ENCODE measurements around the gene TFAP2C.

Gene TFAP2C

GRCh38 chr20:56609321-56609720 is 19.8 kb upstream of the TFAP2C start:
- Histone ChIP-seq H3F3A (ENCODE audit: insufficient read depth, low read length) (no peaks in the 10 kb centered on the region), H4K20me1 (ENCODE audit: insufficient read depth, low read length) (no peaks in the 10 kb centered on the region), H3K27ac (ENCODE audit: low read length) (no peak overlapping the region), H3K9ac (ENCODE audit: low read length) (no peak overlapping the region), H3K36me3 (replicated peaks; ENCODE audit: insufficient read depth, low read length) (no peaks in the 10 kb centered on the region), H3K27me3 (replicated peaks; ENCODE audit: insufficient read depth, low read length) (no peaks in the 10 kb centered on the region), H3K79me2 (ENCODE audit: low read length) (no peaks in the 10 kb centered on the region), H3K4me2 (ENCODE audit: low read depth, low read length) (no peak overlapping the region), H3K9me2 (replicated peaks; ENCODE audit: insufficient read depth, low read length) (no peaks in the 10 kb centered on the region), H3K4me3 (ENCODE audit: low read length) (no peak overlapping the region), H2AFZ (ENCODE audit: low read length) (no peak overlapping the region), H3K4me1 (ENCODE audit: low read length) (no peaks in the 10 kb centered on the region), H3K9me3 (replicated peaks; ENCODE audit: insufficient read depth, low read length) (no peaks in the 10 kb centered on the region)
- DNase-seq: no peak
- TF ChIP-seq EZH2 (optimal IDR thresholded peaks at IDR 0.05; ENCODE audit: low read depth, low read length) (no peak), EZH2phosphoT487 (IDR thresholded peaks at IDR 0.05; ENCODE audit: low read length) (no peak), CTCF (IDR thresholded peaks at IDR 0.05; ENCODE audit: low read length) (no peak)

GRCh38 chr20:56610098-56610497 is 19.0 kb upstream of the TFAP2C start:
- Histone ChIP-seq H3K27me3 (replicated peaks; ENCODE audit: insufficient read depth, low read length) (no peaks in the 10 kb centered on the region), H3F3A (ENCODE audit: insufficient read depth, low read length) (no peaks in the 10 kb centered on the region), H3K79me2 (ENCODE audit: low read length) (no peaks in the 10 kb centered on the region), H3K9me3 (replicated peaks; ENCODE audit: insufficient read depth, low read length) (no peaks in the 10 kb centered on the region), H3K9me2 (replicated peaks; ENCODE audit: insufficient read depth, low read length) (no peaks in the 10 kb centered on the region), H3K9ac (ENCODE audit: low read length) (no peak overlapping the region), H2AFZ (ENCODE audit: low read length) (no peak overlapping the region), H3K4me1 (ENCODE audit: low read length) (no peaks in the 10 kb centered on the region), H3K4me3 (ENCODE audit: low read length) (no peak overlapping the region), H3K27ac (ENCODE audit: low read length) (no peak overlapping the region), H3K4me2 (ENCODE audit: low read depth, low read length) (no peak overlapping the region), H3K36me3 (replicated peaks; ENCODE audit: insufficient read depth, low read length) (no peaks in the 10 kb centered on the region), H4K20me1 (ENCODE audit: insufficient read depth, low read length) (no peaks in the 10 kb centered on the region)
- no peak for TF ChIP-seq EZH2 (optimal IDR thresholded peaks at IDR 0.05; ENCODE audit: low read depth, low read length)
- no peak for TF ChIP-seq EZH2phosphoT487 (IDR thresholded peaks at IDR 0.05; ENCODE audit: low read length)
- no peak for TF ChIP-seq CTCF (IDR thresholded peaks at IDR 0.05; ENCODE audit: low read length)
- DNase-seq: no peak

- no peaks in the 10 kb centered on the region for H3K4me1 ChIP-seq (ENCODE audit: low read length)
- no peak for DNase-seq
- H3K27ac ChIP-seq (ENCODE audit: low read length): no peak overlapping the region
- H3K79me2 ChIP-seq (ENCODE audit: low read length): no peaks in the 10 kb centered on the region
- no peak overlapping the region for H2AFZ ChIP-seq (ENCODE audit: low read length)
- no peaks in the 10 kb centered on the region for H3K9me3 ChIP-seq (replicated peaks; ENCODE audit: insufficient read depth, low read length)
- H3F3A ChIP-seq (ENCODE audit: insufficient read depth, low read length): no peaks in the 10 kb centered on the region
- H3K4me2 ChIP-seq (ENCODE audit: low read depth, low read length): no peak overlapping the region
- no peaks in the 10 kb centered on the region for H3K9me2 ChIP-seq (replicated peaks; ENCODE audit: insufficient read depth, low read length)
- no peak overlapping the region for H3K4me3 ChIP-seq (ENCODE audit: low read length)
- no peaks in the 10 kb centered on the region for H3K27me3 ChIP-seq (replicated peaks; ENCODE audit: insufficient read depth, low read length)
- no peak overlapping the region for H3K9ac ChIP-seq (ENCODE audit: low read length)
- no peaks in the 10 kb centered on the region for H4K20me1 ChIP-seq (ENCODE audit: insufficient read depth, low read length)
- H3K36me3 ChIP-seq (replicated peaks; ENCODE audit: insufficient read depth, low read length): no peaks in the 10 kb centered on the region
- TF ChIP-seq CTCF (IDR thresholded peaks at IDR 0.05; ENCODE audit: low read length): no peak
- no peak for TF ChIP-seq EZH2 (optimal IDR thresholded peaks at IDR 0.05; ENCODE audit: low read depth, low read length)
- no peak for TF ChIP-seq EZH2phosphoT487 (IDR thresholded peaks at IDR 0.05; ENCODE audit: low read length)
Measured at GRCh38 chr20:56614196-56614595, 14.9 kb upstream of the TFAP2C start.

All from MM.1S (cell line).